Neural cell (in vitro differentiated cells): Measurements from ENCODE around the gene FLVCR1. TPM values are rescaled to one million over a fixed set of nuclear protein-coding genes. Genes with fewer than 3 reads are reported as not detected.

Experiments used
- H2AFZ ChIP-seq: fragments of 200-600, 300-800 bp; sonication (generic), shearing (Covaris generic); 2 replicates; pipeline ENCODE4 v1.6.0; 2014; ENCODE audit warnings: low read depth, mild to moderate bottlenecking, antibody characterized with exemption, low read length, moderate library complexity
- H3F3A ChIP-seq: fragments of 200-600 bp; shearing (Covaris generic); 2 replicates; pipeline ENCODE4 v1.6.1; 2016; ENCODE audit warnings: mild to moderate bottlenecking, moderate library complexity, mixed read lengths, antibody characterized with exemption, low read length; ENCODE audit not compliant: insufficient read depth, poor library complexity, severe bottlenecking
- H3K27ac ChIP-seq: fragments of 200-600, 300-800 bp; sonication (generic), shearing (Covaris generic); 2 replicates; pipeline ENCODE4 v1.5.1; 2014; ENCODE audit warnings: mild to moderate bottlenecking, low read length, moderate library complexity
- H3K27me3 ChIP-seq: fragments of 300-800, 200-600 bp; sonication (generic), shearing (Covaris generic); 2 replicates; pipeline ENCODE4 v1.6.0; 2014; ENCODE audit warnings: mild to moderate bottlenecking, low read depth, low read length, moderate library complexity; ENCODE audit not compliant: insufficient read depth
- H3K36me3 ChIP-seq: fragments of 300-800, 200-600 bp; sonication (generic), shearing (Covaris generic); 2 replicates; pipeline ENCODE4 v1.5.1; 2014; ENCODE audit warnings: mild to moderate bottlenecking, antibody characterized with exemption, low read length, moderate library complexity; ENCODE audit not compliant: insufficient read depth
- H3K4me2 ChIP-seq: fragments of 300-800, 200-600 bp; sonication (generic), shearing (Covaris generic); 2 replicates; pipeline ENCODE4 v1.6.0; 2014; ENCODE audit warnings: mild to moderate bottlenecking, low read length
- H3K4me3 ChIP-seq: fragments of 300-800, 200-600 bp; sonication (generic), shearing (Covaris generic); 2 replicates; pipeline ENCODE4 v1.5.1; 2014; ENCODE audit warnings: mild to moderate bottlenecking, low read length, moderate library complexity
- H3K79me2 ChIP-seq: fragments of 200-600 bp; shearing (Covaris generic); replicated peaks from 2 replicates; pipeline ENCODE4 v1.6.0; 2014; ENCODE audit warnings: mild to moderate bottlenecking, low read length, moderate library complexity; ENCODE audit not compliant: insufficient read depth
- H3K9ac ChIP-seq: fragments of 300-800, 200-600 bp; sonication (generic), shearing (Covaris generic); 2 replicates; pipeline ENCODE4 v1.6.1; 2016; ENCODE audit warnings: mild to moderate bottlenecking, low read length, mixed read lengths
- H3K9me2 ChIP-seq: fragments of 200-600 bp; shearing (Covaris generic); 2 replicates; pipeline ENCODE4 v1.6.1; 2016; ENCODE audit warnings: mild to moderate bottlenecking, low read length, mixed read lengths; ENCODE audit not compliant: insufficient read depth
- H3K9me3 ChIP-seq: fragments of 200-600, 300-800 bp; sonication (generic), shearing (Covaris generic); 2 replicates; pipeline ENCODE4 v1.6.1; 2016; ENCODE audit warnings: mild to moderate bottlenecking, mixed run types, low read length, moderate library complexity, mixed read lengths
- H4K20me1 ChIP-seq: fragments of 200-600 bp; shearing (Covaris generic); 2 replicates; pipeline ENCODE4 v1.6.1; 2016; ENCODE audit warnings: mild to moderate bottlenecking, mixed run types; ENCODE audit not compliant: insufficient read depth
- CTCF ChIP-seq: fragments of 450-650 bp; IDR thresholded peaks from 2 replicates; pipeline ENCODE4 v1.5.1; 2014; ENCODE audit warnings: antibody characterized with exemption, mild to moderate bottlenecking, moderate library complexity; ENCODE audit not compliant: poor library complexity, severe bottlenecking
- EP300 ChIP-seq: fragments of 450-650 bp; conservative IDR thresholded peaks from 2 replicates; pipeline ENCODE4 v1.6.1; 2014; ENCODE audit warnings: antibody characterized with exemption, mild to moderate bottlenecking, moderate library complexity; ENCODE audit not compliant: poor library complexity, severe bottlenecking
- EZH2 ChIP-seq: fragments of 200-600, 300-800 bp; shearing (Covaris generic), sonication (generic); IDR thresholded peaks from 2 replicates; pipeline ENCODE4 v1.6.1; 2014; ENCODE audit warnings: antibody characterized with exemption, low read length, borderline replicate concordance, mild to moderate bottlenecking; ENCODE audit not compliant: insufficient read depth, poor library complexity, severe bottlenecking
- MXI1 ChIP-seq: fragments of 450-650 bp; conservative IDR thresholded peaks from 2 replicates; pipeline ENCODE4 v1.6.1; 2014; ENCODE audit warnings: antibody characterized with exemption, mild to moderate bottlenecking; ENCODE audit not compliant: poor library complexity, severe bottlenecking
- POLR2AphosphoS5 ChIP-seq: IDR thresholded peaks from 2 replicates; pipeline ENCODE4 v1.6.1; 2012
- RAD21 ChIP-seq: fragments of 450-650 bp; conservative IDR thresholded peaks from 2 replicates; pipeline ENCODE4 v1.6.1; 2014; ENCODE audit warnings: antibody characterized with exemption, mild to moderate bottlenecking, moderate library complexity
- REST ChIP-seq: IDR thresholded peaks from 2 replicates; pipeline ENCODE4 v1.6.1; 2012; ENCODE audit warnings: borderline replicate concordance
- SMC3 ChIP-seq: fragments of 450-650 bp; conservative IDR thresholded peaks from 2 replicates; pipeline ENCODE4 v1.6.1; 2014; ENCODE audit warnings: antibody characterized with exemption, mild to moderate bottlenecking, moderate library complexity; ENCODE audit not compliant: poor library complexity
- TAF1 ChIP-seq: IDR thresholded peaks from 2 replicates; pipeline ENCODE4 v1.6.1; 2012; ENCODE audit warnings: low read depth
- polyA plus RNA-seq: library from polyadenylated mRNA; depleted of rRNA; stranded (reverse); fragments of >200 nt; gene quantifications from 2 replicates; pipeline ENCODE4 v1.2.3, GENCODE V29; 2014

FLVCR1 gene
- polyA plus RNA-seq, 1 donor from 2014 or later, result 37.8 TPM

DNA sequence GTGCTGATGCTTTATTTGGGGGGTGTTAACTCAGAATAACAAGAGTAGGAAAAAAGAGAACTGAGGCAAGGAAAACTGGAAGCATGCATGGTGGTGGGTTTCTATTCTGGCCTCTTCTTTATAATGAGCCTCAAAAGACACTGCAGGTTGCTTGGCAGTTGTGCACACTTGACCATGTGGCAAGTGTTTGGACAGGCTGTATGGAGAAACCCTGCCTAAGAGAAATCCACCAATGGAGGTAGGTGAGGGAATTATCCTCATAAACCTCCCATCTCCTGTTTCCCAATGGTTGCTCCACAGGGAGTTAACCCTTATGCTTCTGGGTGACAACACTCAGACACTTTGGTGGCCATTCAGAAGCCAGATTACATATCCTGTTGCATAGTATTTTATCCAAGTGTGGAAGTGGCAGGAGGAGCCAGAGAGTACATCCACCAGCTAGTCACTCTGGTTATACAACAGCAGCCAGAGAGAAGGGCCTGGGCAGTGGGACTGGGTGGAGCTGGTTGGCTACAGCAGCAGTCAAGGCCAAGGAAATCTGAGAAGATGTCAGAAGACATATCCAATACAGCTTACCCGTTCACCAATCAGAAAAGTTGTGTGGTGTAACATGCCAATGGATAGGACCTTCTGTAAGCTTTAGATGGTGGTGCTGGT, 75.9 kb downstream of the FLVCR1 start:
- no peak for TF ChIP-seq EP300
- no peak for TF ChIP-seq EZH2
- no peak for TF ChIP-seq POLR2AphosphoS5
- TF ChIP-seq REST, result no peak
- TF ChIP-seq CTCF, result no peak
- TF ChIP-seq RAD21, result no peak
- TF ChIP-seq TAF1, result no peak
- TF ChIP-seq SMC3, result no peak
- TF ChIP-seq MXI1, result no peak
- no peak overlapping the region for H3K4me2 ChIP-seq

GRCh38 chr1:212935387-212935981, 77.4 kb downstream of the FLVCR1 start:
- Histone ChIP-seq H3K4me2 (no peak overlapping the region), H3K27ac (no peak overlapping the region), H3K36me3 (no peaks in the 10 kb centered on the region), H3K4me3 (no peak overlapping the region), H3K79me2 (no peaks in the 10 kb centered on the region), H3K9ac (no peak overlapping the region), H3K27me3 (no peaks in the 10 kb centered on the region), H3F3A (no peaks in the 10 kb centered on the region), H3K9me3 (peaks cover 6% of the 10 kb centered on the region), H3K9me2 (no peaks in the 10 kb centered on the region), H4K20me1 (no peaks in the 10 kb centered on the region), H2AFZ (no peak overlapping the region)
- TF ChIP-seq EZH2 (no peak), POLR2AphosphoS5 (no peak), RAD21 (no peak), REST (no peak), MXI1 (no peak), SMC3 (no peak), TAF1 (no peak), CTCF (no peak), EP300 (no peak)

More for the DNA sequence above, 75.9 kb downstream of the FLVCR1 start:
- no peaks in the 10 kb centered on the region for H3F3A ChIP-seq
- no peaks in the 10 kb centered on the region for H4K20me1 ChIP-seq
- no peak overlapping the region for H3K27ac ChIP-seq
- no peaks in the 10 kb centered on the region for H3K9me3 ChIP-seq
- H2AFZ ChIP-seq, result no peak overlapping the region
- H3K27me3 ChIP-seq, result no peaks in the 10 kb centered on the region
- H3K9me2 ChIP-seq, result no peaks in the 10 kb centered on the region
- H3K79me2 ChIP-seq, result no peaks in the 10 kb centered on the region
- H3K36me3 ChIP-seq, result no peaks in the 10 kb centered on the region
- no peak overlapping the region for H3K9ac ChIP-seq
- H3K4me3 ChIP-seq, result no peak overlapping the region
